Prostate gland (tissue), 2 donors: Measurements from ENCODE around the gene CBLL1.

ENCODE experiments used
- CTCF ChIP-seq, 4 experiments: fragments of 200-600 bp in 2 of 4; fragments of 450-650 bp in 2 of 4; sonication (generic) in 2 of 4; IDR thresholded peaks; 1 replicate in 3 of 4; 2 replicates in 1 of 4; pipeline ENCODE4 v1.5.1; 2016 to 2019; ENCODE audit warnings: antibody characterized with exemption in 4 of 4, mild to moderate bottlenecking in 2 of 4, moderate library complexity in 2 of 4
- POLR2AphosphoS5 ChIP-seq: sonication (generic); formaldehyde crosslinking; IDR thresholded peaks from one replicate; pipeline ENCODE4 v1.6.1; 2017; ENCODE audit warnings: antibody characterized with exemption

DNA sequence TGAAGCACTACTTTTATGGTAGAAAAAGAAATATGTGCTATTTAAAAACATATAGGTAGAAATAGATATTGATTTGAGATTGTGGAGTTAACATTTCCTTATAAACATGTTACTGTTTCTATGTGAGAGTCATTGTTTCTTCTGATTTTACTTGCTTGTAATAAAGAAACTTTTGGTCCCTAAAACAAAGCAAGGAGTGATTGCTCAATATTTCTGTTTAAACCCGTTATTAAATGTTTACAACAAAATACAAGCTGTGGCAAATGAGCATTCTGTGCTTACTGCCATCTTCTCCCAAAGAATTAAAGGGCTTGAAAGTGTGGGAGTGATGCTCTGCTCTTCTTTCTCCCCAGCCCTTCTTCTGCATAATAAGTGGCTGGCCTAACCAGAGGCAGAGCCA lies 22.7 kb upstream of the CBLL1 start:
- TF ChIP-seq CTCF (IDR thresholded peaks at IDR 0.05) (no peak), POLR2AphosphoS5 (no peak)
